IMR-90 (cell line): ENCODE measurements around the gene DDX41. TPM values are rescaled to one million over a fixed set of nuclear protein-coding genes. Genes with fewer than 3 reads are reported as not detected.

ENCODE experiments used
- ATAC-seq: fragments of 200-7000 bp; cut with Tn5 transposase; 2 replicates; pipeline ENCODE4 v1.9.1; 2020; ENCODE audit warnings: low read depth, mild to moderate bottlenecking, moderate library complexity
- BruUV-seq: library from RNA; stranded (reverse); fragments of 400-500 nt; replicated peaks from 2 replicates; lab custom pipeline; 2021; lab: Mats Ljungman, UMichigan
- CTCF ChIA-PET: fragments of 300-600 bp; formaldehyde crosslinking; extraction: SDS; loops from one replicate; lab custom pipeline; 2021; ENCODE audit warnings: antibody characterized with exemption; lab: Yijun Ruan, JAX
- POLR2A ChIA-PET: fragments of 300-600 bp; sonication (Branson Sonifier 250); formaldehyde crosslinking; loops from one replicate; lab custom pipeline; 2022; ENCODE audit warnings: antibody characterized with exemption; ENCODE audit not compliant: unreplicated experiment; lab: Charles Lee
- DNase-seq: peaks from one replicate; pipeline ENCODE4 v3.0.0; 2013
- H2AFZ ChIP-seq: replicated peaks from 2 replicates; pipeline ENCODE3; 2013; ENCODE audit warnings: low read length, mild to moderate bottlenecking; ENCODE audit not compliant: poor library complexity
- H2AK5ac ChIP-seq: 2 replicates; pipeline ENCODE4 v1.6.1; 2013; ENCODE audit warnings: low read depth, low read length, inconsistent platforms
- H2AK9ac ChIP-seq: replicated peaks from 2 replicates; pipeline ENCODE3; 2013; ENCODE audit warnings: mild to moderate bottlenecking, low read depth, low read length, moderate library complexity; ENCODE audit not compliant: poor library complexity
- H2BK120ac ChIP-seq: 2 replicates; pipeline ENCODE4 v1.6.1; 2013; ENCODE audit warnings: low read depth, low read length, inconsistent platforms
- H2BK15ac ChIP-seq: 3 replicates; pipeline ENCODE4 v1.6.1; 2013; ENCODE audit warnings: low read depth, low read length, inconsistent platforms
- H2BK20ac ChIP-seq: 2 replicates; pipeline ENCODE4 v1.6.1; 2013; ENCODE audit warnings: low read depth, mild to moderate bottlenecking, inconsistent platforms, low read length, moderate library complexity
- H2BK5ac ChIP-seq: 2 replicates; pipeline ENCODE4 v1.6.1; 2013; ENCODE audit warnings: mild to moderate bottlenecking, low read depth, low read length, inconsistent platforms; ENCODE audit not compliant: poor library complexity, severe bottlenecking
- H3K14ac ChIP-seq: replicated peaks from 2 replicates; pipeline ENCODE4 v1.6.1; 2013; ENCODE audit warnings: low read depth, low read length, inconsistent platforms
- H3K18ac ChIP-seq: 2 replicates; pipeline ENCODE4 v1.6.1; 2013; ENCODE audit warnings: low read depth, low read length, control low read depth
- H3K23ac ChIP-seq: 2 replicates; pipeline ENCODE4 v1.6.1; 2013; ENCODE audit warnings: low read depth, low read length, inconsistent platforms
- H3K27ac ChIP-seq: 2 replicates; pipeline ENCODE4 v1.5.1; 2013; ENCODE audit warnings: mild to moderate bottlenecking, control low read depth, low read length; ENCODE audit not compliant: insufficient read depth
- H3K27me3 ChIP-seq: 2 replicates; pipeline ENCODE4 v1.6.1; 2013; ENCODE audit warnings: low read length; ENCODE audit not compliant: control insufficient read depth, insufficient read depth
- H3K36me3 ChIP-seq: 2 replicates; pipeline ENCODE4 v1.6.1; 2013; ENCODE audit warnings: low read length, mixed read lengths; ENCODE audit not compliant: control insufficient read depth, insufficient read depth
- H3K4ac ChIP-seq: 2 replicates; pipeline ENCODE4 v1.6.1; 2013; ENCODE audit warnings: low read depth, low read length, inconsistent platforms
- H3K4me1 ChIP-seq: 2 replicates; pipeline ENCODE4 v1.6.1; 2013; ENCODE audit warnings: low read length, mixed read lengths; ENCODE audit not compliant: control insufficient read depth, insufficient read depth
- H3K4me2 ChIP-seq: 2 replicates; pipeline ENCODE4 v1.6.1; 2013; ENCODE audit warnings: low read depth, mild to moderate bottlenecking, control low read depth, low read length, moderate library complexity
- H3K4me3 ChIP-seq: 2 replicates; pipeline ENCODE4 v1.5.1; 2013; ENCODE audit warnings: low read depth, mild to moderate bottlenecking, control low read depth, low read length, moderate library complexity; ENCODE audit not compliant: insufficient read depth
- H3K56ac ChIP-seq: 2 replicates; pipeline ENCODE4 v1.6.1; 2013; ENCODE audit warnings: low read length, inconsistent platforms; ENCODE audit not compliant: insufficient read depth; ENCODE audit errors: extremely low read depth
- H3K79me1 ChIP-seq, 2 experiments: 2 replicates each; pipeline ENCODE4 v1.6.1; 2013; ENCODE audit warnings: low read length in 2 of 2, inconsistent platforms in 1 of 2, low read depth in 1 of 2
- H3K9ac ChIP-seq: 2 replicates; pipeline ENCODE4 v1.6.1; 2013; ENCODE audit warnings: low read depth, low read length, control low read depth
- H3K9me1 ChIP-seq: 2 replicates; pipeline ENCODE4 v1.6.1; 2013; ENCODE audit warnings: low read length, inconsistent platforms; ENCODE audit not compliant: insufficient read depth
- H3K9me3 ChIP-seq: 2 replicates; pipeline ENCODE4 v1.6.1; 2013; ENCODE audit warnings: low read length; ENCODE audit not compliant: control insufficient read depth, insufficient read depth
- H4K20me1 ChIP-seq: 2 replicates; pipeline ENCODE4 v1.6.1; 2013; ENCODE audit warnings: low read length, inconsistent platforms; ENCODE audit not compliant: insufficient read depth
- H4K5ac ChIP-seq: 2 replicates; pipeline ENCODE4 v1.6.1; 2013; ENCODE audit warnings: mild to moderate bottlenecking, low read depth, low read length, control low read depth
- H4K8ac ChIP-seq, 2 experiments: 2 replicates each; pipeline ENCODE4 v1.6.1; 2013; ENCODE audit warnings: low read depth in 2 of 2, low read length in 2 of 2, control low read depth in 1 of 2, inconsistent platforms in 1 of 2
- H4K91ac ChIP-seq: 2 replicates; pipeline ENCODE4 v1.6.1; 2013; ENCODE audit warnings: low read depth, low read length, inconsistent platforms; ENCODE audit not compliant: insufficient read depth
- BHLHE40 ChIP-seq: fragments of 150-350 bp; IDR thresholded peaks from 2 replicates; pipeline ENCODE4 v1.6.1; 2016; ENCODE audit warnings: mild to moderate bottlenecking, low read depth, low read length
- CEBPB ChIP-seq: IDR thresholded peaks from 2 replicates; pipeline ENCODE4 v1.6.1; 2012; ENCODE audit warnings: low read depth, low read length, improper control_type of control experiment
- CHD1 ChIP-seq: IDR thresholded peaks from 2 replicates; pipeline ENCODE4 v1.6.1; 2012; ENCODE audit warnings: low read depth, low read length, improper control_type of control experiment
- ELK1 ChIP-seq: fragments of 150-350 bp; IDR thresholded peaks from 2 replicates; pipeline ENCODE4 v1.6.1; 2016; ENCODE audit warnings: low read depth, mild to moderate bottlenecking, low read length, moderate library complexity, borderline replicate concordance
- MAFK ChIP-seq: IDR thresholded peaks from 2 replicates; pipeline ENCODE4 v1.6.1; 2012; ENCODE audit warnings: low read depth, low read length, improper control_type of control experiment
- MXI1 ChIP-seq: IDR thresholded peaks from 2 replicates; pipeline ENCODE4 v1.6.1; 2012; ENCODE audit warnings: low read depth, mild to moderate bottlenecking, low read length, moderate library complexity, borderline replicate concordance
- NFE2L2 ChIP-seq: fragments of 150-350 bp; IDR thresholded peaks from 2 replicates; pipeline ENCODE4 v1.6.1; 2016; ENCODE audit warnings: low read depth, mild to moderate bottlenecking, low read length
- POLR2A ChIP-seq: IDR thresholded peaks from 2 replicates; pipeline ENCODE4 v1.6.1; 2012; ENCODE audit warnings: mild to moderate bottlenecking, low read depth, low read length
- RAD21 ChIP-seq: IDR thresholded peaks from 2 replicates; pipeline ENCODE4 v1.6.1; 2012; ENCODE audit warnings: low read length, improper control_type of control experiment
- RCOR1 ChIP-seq: IDR thresholded peaks from 2 replicates; pipeline ENCODE4 v1.6.1; 2012; ENCODE audit warnings: mild to moderate bottlenecking, low read length, improper control_type of control experiment; ENCODE audit not compliant: insufficient replicate concordance
- RFX5 ChIP-seq: IDR thresholded peaks from 2 replicates; pipeline ENCODE4 v1.8.0; 2012; ENCODE audit warnings: low read depth, mild to moderate bottlenecking, low read length, moderate library complexity
- SMC3 ChIP-seq: fragments of 150-350 bp; IDR thresholded peaks from 2 replicates; pipeline ENCODE4 v1.6.1; 2016; ENCODE audit warnings: low read depth, mild to moderate bottlenecking, antibody characterized with exemption, low read length, moderate library complexity
- USF2 ChIP-seq: fragments of 150-350 bp; IDR thresholded peaks from 2 replicates; pipeline ENCODE4 v1.6.1; 2017; ENCODE audit warnings: mild to moderate bottlenecking, antibody characterized with exemption, low read length, low read depth
- WGBS, 2 experiments: methylation state at CpG; one replicate each; pipeline versions ENCODE4 v1.1.5 to v1.1.7; 2013; ENCODE audit warnings: missing lambda C conversion rate in 2 of 2; ENCODE audit not compliant: insufficient read length in 1 of 2; ENCODE audit errors: extremely low coverage in 2 of 2; 5-methylcytosine and 5-hydroxymethylcytosine counted together
- dilution Hi-C: fragments of 300-500 bp; cut with HindIII; formaldehyde crosslinking; loops from one replicate; pipeline ENCODE4 v1.14.3; 2018; ENCODE audit warnings: low sequenced_read_pairs; ENCODE audit not compliant: unreplicated experiment
- in situ Hi-C: fragments of 300-500 bp; cut with MboI; formaldehyde crosslinking; loops from 3 replicates; pipeline ENCODE4 v1.14.3; 2019; ENCODE audit warnings: low sequenced_read_pairs, inconsistent platforms, mixed read lengths
- intact Hi-C: fragments of 100-400 bp; cut with micrococcal nuclease; formaldehyde crosslinking; loops from 2 replicates; pipeline ENCODE4 v1.10.0; 2022
- polyA plus RNA-seq, 3 experiments: library from polyadenylated mRNA; depleted of rRNA; stranded (reverse); fragments of >200 nt; gene quantifications; 2 replicates each; pipeline ENCODE4 v1.2.3, GENCODE V29; 2012; ENCODE audit warnings: low replicate concordance in 1 of 3
- total RNA-seq: library from RNA; depleted of rRNA; stranded (reverse); fragments of >200 nt; gene quantifications from 2 replicates; pipeline ENCODE4 v1.2.3, GENCODE V29; 2012

Gene DDX41
- total and polyA plus RNA-seq, 2 of the 4 experiments (the other 2 are of a cell fraction) = 130 to 170 TPM

- TF ChIP-seq MXI1 = 0 out of 2 replicates have a peak, but pooled peaks have one; percentile 3
- TF ChIP-seq RFX5 = no peak
These were observed 20.6 kb downstream of the DDX41 start (continued) for GRCh38 chr5:177496070-177496726.

GRCh38 chr5:177495243-177496060 lies 21.3 kb downstream of the DDX41 start:
- WGBS, 2 experiments = 0% methylated on average over 2 of the region's 14 CpGs; no CpG with 5 or more reads in 1 of the 2 experiments
- dilution Hi-C loops = no loop called here
- Histone ChIP-seq H3K4me1 (peaks cover 35% of the 10 kb centered on the region), H3K79me1 (peaks cover 24 to 66% of the 10 kb centered on the region in 2 experiments), H2BK5ac (peak overlapping the region; percentile 100), H4K91ac (peak overlapping the region; percentile 99), H2BK20ac (peak overlapping the region; percentile 85), H2AK9ac (peak overlapping the region; percentile 100), H4K20me1 (peaks cover 66% of the 10 kb centered on the region), H3K18ac (peak overlapping the region; percentile 94), H2BK120ac (peak overlapping the region; percentile 93), H3K27me3 (no peaks in the 10 kb centered on the region), H3K9ac (peak overlapping the region; percentile 100), H2BK15ac (peak overlapping the region; percentile 87; the same call in 1 of the 3 replicates), H3K27ac (peak overlapping the region; percentile 100), H4K8ac (peak overlapping the region; percentile 96 to 97), H3K56ac (peak overlapping the region; percentile 90), H3K36me3 (peaks cover 48% of the 10 kb centered on the region), H3K14ac (peak overlapping the region; percentile 99), H3K9me1 (peaks cover 9% of the 10 kb centered on the region), H3K4ac (peak overlapping the region; percentile 100), H3K9me3 (no peaks in the 10 kb centered on the region), H4K5ac (peak overlapping the region; percentile 95), H2AK5ac (peak overlapping the region; percentile 100), H3K4me2 (peak overlapping the region; percentile 82), H3K4me3 (peak overlapping the region; percentile 91), H3K23ac (peak overlapping the region; percentile 100), H2AFZ (peak overlapping the region; percentile 82)
- in situ Hi-C loops = no loop called here
- intact Hi-C loops = loop anchor here (2.0 kb wide), 1 partner anchor 23 kb away; the partner anchor contains the start of gene DBN1
- POLR2A ChIA-PET = interaction anchor here (0.6 to 2.1 kb wide), 8 partner anchors 10 to 942 kb away, joined by 3 to 11 read pairs (median 3); partner anchors contain the start of gene GRK6
- ATAC-seq (peak; percentile 40), DNase-seq (peak; percentile 88)
- BruUV-seq = no TSS peak
- CTCF ChIA-PET = interaction anchor here (0.9 to 1.6 kb wide), 2 partner anchors 38 to 51 kb away, joined by 4 to 6 read pairs; no protein-coding TSS in a partner anchor
- no peak for TF ChIP-seq BHLHE40
- no peak for TF ChIP-seq USF2
- no peak for TF ChIP-seq RFX5
- TF ChIP-seq POLR2A = peak; percentile 76
- TF ChIP-seq RAD21 = no peak
- no peak for TF ChIP-seq SMC3
- TF ChIP-seq CHD1 = no peak
- no peak for TF ChIP-seq ELK1
- no peak for TF ChIP-seq NFE2L2
- 0 out of 2 replicates have a peak, but pooled peaks have one; percentile 2 for TF ChIP-seq CEBPB
- TF ChIP-seq RCOR1 = no peak
- no peak for TF ChIP-seq MAFK
